Ishikawa (cell line): ENCODE results near the gene MOAP1.

Experiments
- CEBPB ChIP-seq: IDR thresholded peaks from 2 replicates; pipeline ENCODE4 v1.6.1; 2012
- CREB1 ChIP-seq: IDR thresholded peaks from 2 replicates; pipeline ENCODE4 v1.6.1; 2012; ENCODE audit warnings: low read depth
- EGR1 ChIP-seq: IDR thresholded peaks from 2 replicates; pipeline ENCODE4 v1.6.1; 2012
- EP300 ChIP-seq: IDR thresholded peaks from 2 replicates; pipeline ENCODE4 v1.6.1; 2012; ENCODE audit warnings: borderline replicate concordance
- FOXM1 ChIP-seq: IDR thresholded peaks from 2 replicates; pipeline ENCODE4 v1.6.1; 2012; ENCODE audit warnings: low read depth, borderline replicate concordance
- MAX ChIP-seq: IDR thresholded peaks from 2 replicates; pipeline ENCODE4 v1.6.1; 2012
- NFIC ChIP-seq: IDR thresholded peaks from 2 replicates; pipeline ENCODE4 v1.6.1; 2012
- RAD21 ChIP-seq: IDR thresholded peaks from 2 replicates; pipeline ENCODE4 v1.6.1; 2012; ENCODE audit warnings: low read depth
- REST ChIP-seq: IDR thresholded peaks from 2 replicates; pipeline ENCODE4 v1.6.1; 2012; ENCODE audit warnings: low read depth, mild to moderate bottlenecking
- TAF1 ChIP-seq: IDR thresholded peaks from 2 replicates; pipeline ENCODE4 v1.6.1; 2012; ENCODE audit warnings: low read depth, mild to moderate bottlenecking
- TCF12 ChIP-seq: IDR thresholded peaks from 2 replicates; pipeline ENCODE4 v1.6.1; 2012; ENCODE audit warnings: low read depth
- TEAD4 ChIP-seq: IDR thresholded peaks from 2 replicates; pipeline ENCODE4 v1.6.1; 2012
- USF1 ChIP-seq: IDR thresholded peaks from 2 replicates; pipeline ENCODE4 v1.6.1; 2012
- YY1 ChIP-seq: IDR thresholded peaks from 2 replicates; pipeline ENCODE4 v1.6.1; 2012; ENCODE audit warnings: low read depth
- ZBTB7A ChIP-seq: IDR thresholded peaks from 2 replicates; pipeline ENCODE4 v1.6.1; 2012; ENCODE audit warnings: low read depth

Gene MOAP1

GRCh38 chr14:93220509-93220908 lies 35.8 kb upstream of the MOAP1 start:
- TF ChIP-seq NFIC (no peak), EP300 (no peak), USF1 (no peak), REST (no peak), ZBTB7A (no peak), FOXM1 (no peak), CEBPB (no peak), TEAD4 (no peak), EGR1 (no peak), MAX (no peak), RAD21 (no peak), TAF1 (no peak), CREB1 (no peak), YY1 (no peak), TCF12 (no peak)

- TF ChIP-seq TEAD4 (no peak), CEBPB (no peak), FOXM1 (no peak), REST (no peak), NFIC (no peak), RAD21 (peak; percentile 64), TCF12 (no peak), CREB1 (no peak)
These were observed 34.5 kb upstream of the MOAP1 start for GRCh38 chr14:93219103-93219726.

- TF ChIP-seq EGR1 (no peak), TEAD4 (no peak), YY1 (no peak), FOXM1 (no peak), TAF1 (no peak), RAD21 (no peak), CREB1 (no peak), ZBTB7A (no peak), EP300 (no peak), MAX (no peak), REST (no peak), CEBPB (no peak), TCF12 (no peak), USF1 (no peak), NFIC (no peak)
These were observed 29.9 kb upstream of the MOAP1 start for GRCh38 chr14:93214598-93214997.

GRCh38 chr14:93212432-93212831 lies 27.7 kb upstream of the MOAP1 start:
- no peak for TF ChIP-seq USF1
